Thyroid gland (tissue), 4 donors: ENCODE data around the gene TXN. TPM values are rescaled to one million over a fixed set of nuclear protein-coding genes. Genes with fewer than 3 reads are reported as not detected.

ENCODE experiments used
- DNase-seq, 2 donors: peaks; one replicate each; pipeline ENCODE4 v3.0.0-alpha.2; 2019
- H3K27ac ChIP-seq, 3 donors: fragments of 200-600 bp; sonication (generic); 1 replicate in 2 of 3; 2 replicates in 1 of 3; pipeline ENCODE4 v1.5.1; 2016 to 2019; ENCODE audit warnings: mild to moderate bottlenecking in 1 of 3, moderate library complexity in 1 of 3
- H3K27me3 ChIP-seq: fragments of 200-600 bp; sonication (generic); one replicate; pipeline ENCODE4 v1.5.1; 2019
- H3K36me3 ChIP-seq, 2 donors: fragments of 200-600 bp; sonication (generic); one replicate each; pipeline ENCODE4 v1.5.1; 2016 to 2019
- H3K4me1 ChIP-seq, 2 donors: fragments of 200-600 bp; sonication (generic); one replicate each; pipeline ENCODE4 v1.5.1; 2017 to 2019
- H3K4me3 ChIP-seq, 3 donors: fragments of 200-600 bp; sonication (generic); replicated peaks in 1 of 3; 1 replicate in 2 of 3; 2 replicates in 1 of 3; pipeline ENCODE4 v1.5.1; 2016; ENCODE audit warnings: mild to moderate bottlenecking in 1 of 3
- H3K9me3 ChIP-seq: fragments of 200-600 bp; sonication (generic); one replicate; pipeline ENCODE4 v1.5.1; 2017
- CTCF ChIP-seq, 6 experiments: fragments of 200-600 bp in 3 of 6; fragments of 450-650 bp in 3 of 6; sonication (generic) in 3 of 6; IDR thresholded peaks; one replicate each; pipeline ENCODE4 v1.5.1; 2016 to 2019; ENCODE audit warnings: antibody characterized with exemption in 6 of 6, mild to moderate bottlenecking in 2 of 6, inconsistent platforms in 1 of 6, moderate library complexity in 1 of 6
- POLR2A ChIP-seq, 2 donors: fragments of 450-650 bp; IDR thresholded peaks; one replicate each; pipeline ENCODE4 v1.6.1; 2017; ENCODE audit warnings: antibody characterized with exemption in 2 of 2, mild to moderate bottlenecking in 2 of 2, moderate library complexity in 1 of 2
- WGBS, 2 donors: methylation state at CpG; one replicate each; pipeline ENCODE4 v1.1.5; 2017; 5-methylcytosine and 5-hydroxymethylcytosine counted together
- intact Hi-C: fragments of 100-400 bp; cut with DNase I; formaldehyde crosslinking; loops from one replicate; pipeline ENCODE4 v1.15.1; 2023
- total RNA-seq, 4 donors: library from RNA; depleted of rRNA; stranded (reverse); fragments of >200 nt; gene quantifications; one replicate each; pipeline ENCODE4 v1.2.3, GENCODE V29; 2016

The TXN gene
- total RNA-seq, 4 donors from 2014 or later: 148 to 252 (median 172) TPM

DNA sequence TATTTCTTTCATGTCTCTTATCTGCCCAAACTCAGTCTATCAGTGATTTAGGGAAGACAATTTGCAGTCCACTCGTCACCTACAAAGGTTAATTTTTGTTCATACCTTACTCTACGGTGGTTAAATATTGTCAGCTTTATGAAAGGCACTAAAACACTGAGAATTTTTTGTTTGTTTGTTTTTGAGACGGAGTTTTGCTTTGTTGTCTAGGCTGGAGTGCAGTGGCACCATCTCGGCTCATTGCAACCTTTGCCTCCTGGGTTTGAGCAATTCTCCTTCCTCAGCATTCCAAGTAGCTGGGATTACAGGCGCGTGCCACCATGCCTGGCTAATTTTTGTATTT lies 26.4 kb upstream of the TXN start:
- intact Hi-C loops: no loop called here
- H3K27ac ChIP-seq: no peak overlapping the region
- no peak overlapping the region for H3K4me3 ChIP-seq
- no peaks in the 10 kb centered on the region for H3K36me3 ChIP-seq
- WGBS, 2 donors: 90 to 92% methylated on average over 6 of the region's 6 CpGs
- H3K27me3 ChIP-seq: no peaks in the 10 kb centered on the region
- no peak for DNase-seq
- no peaks in the 10 kb centered on the region for H3K9me3 ChIP-seq
- H3K4me1 ChIP-seq: no peaks in the 10 kb centered on the region
- TF ChIP-seq CTCF (IDR thresholded peaks at IDR 0.05): no peak
- TF ChIP-seq POLR2A (IDR thresholded peaks at IDR 0.05): no peak

- 81 to 82% methylated on average over 4 of the region's 4 CpGs for WGBS, 2 donors
- no peak overlapping the region for H3K27ac ChIP-seq
- DNase-seq: no peak
- TF ChIP-seq CTCF (IDR thresholded peaks at IDR 0.05) (no peak), POLR2A (IDR thresholded peaks at IDR 0.05) (no peak)
- H3K4me3 ChIP-seq: no peak overlapping the region
- intact Hi-C loops: no loop called here
- H3K9me3 ChIP-seq: no peaks in the 10 kb centered on the region
- H3K36me3 ChIP-seq: no peaks in the 10 kb centered on the region
- no peaks in the 10 kb centered on the region for H3K4me1 ChIP-seq
- H3K27me3 ChIP-seq: no peaks in the 10 kb centered on the region
These were observed 25.9 kb upstream of the TXN start for GRCh38 chr9:110282018-110282738.

DNA sequence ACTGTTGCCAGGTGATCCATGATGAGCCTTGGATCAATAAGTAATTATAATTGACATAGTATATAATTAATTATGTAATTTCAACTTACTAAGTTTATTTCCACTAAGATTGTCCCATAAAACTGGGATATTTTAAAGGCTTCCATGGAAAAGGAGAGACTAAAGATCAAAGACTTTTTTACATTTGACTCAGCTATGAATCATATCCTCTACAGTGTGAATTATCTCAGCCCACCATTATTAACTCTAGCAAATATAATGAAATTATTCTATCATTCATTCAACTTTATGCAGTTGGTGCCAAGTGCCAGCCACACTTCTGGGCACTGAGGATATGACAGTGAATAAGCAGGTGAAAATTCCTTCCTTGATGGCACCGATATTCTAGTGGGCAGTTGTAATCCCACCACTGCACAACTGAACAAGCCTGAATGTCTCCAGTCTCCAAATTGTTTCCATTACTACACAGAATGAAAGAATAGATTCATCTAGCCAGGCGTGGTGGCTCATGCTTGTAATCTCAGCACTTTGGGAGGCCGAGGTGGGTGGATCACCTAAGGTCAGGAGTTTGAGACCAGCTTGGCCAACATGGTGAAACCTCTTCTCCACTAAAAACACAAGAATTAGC lies 21.9 kb upstream of the TXN start:
- no peak for DNase-seq
- Histone ChIP-seq H3K4me3 (no peak overlapping the region), H3K27ac (no peak overlapping the region), H3K4me1 (no peaks in the 10 kb centered on the region), H3K27me3 (no peaks in the 10 kb centered on the region), H3K9me3 (no peaks in the 10 kb centered on the region), H3K36me3 (no peaks in the 10 kb centered on the region)
- intact Hi-C loops: no loop called here
- WGBS, 2 donors: 80 to 92% methylated on average over 3 of the region's 3 CpGs
- no peak for TF ChIP-seq POLR2A (IDR thresholded peaks at IDR 0.05)

GRCh38 chr9:110276781-110277180 lies 20.5 kb upstream of the TXN start:
- intact Hi-C loops: no loop called here
- no peaks in the 10 kb centered on the region for H3K27me3 ChIP-seq
- 50 to 58% methylated on average over 3 of the region's 3 CpGs for WGBS, 2 donors

DNA sequence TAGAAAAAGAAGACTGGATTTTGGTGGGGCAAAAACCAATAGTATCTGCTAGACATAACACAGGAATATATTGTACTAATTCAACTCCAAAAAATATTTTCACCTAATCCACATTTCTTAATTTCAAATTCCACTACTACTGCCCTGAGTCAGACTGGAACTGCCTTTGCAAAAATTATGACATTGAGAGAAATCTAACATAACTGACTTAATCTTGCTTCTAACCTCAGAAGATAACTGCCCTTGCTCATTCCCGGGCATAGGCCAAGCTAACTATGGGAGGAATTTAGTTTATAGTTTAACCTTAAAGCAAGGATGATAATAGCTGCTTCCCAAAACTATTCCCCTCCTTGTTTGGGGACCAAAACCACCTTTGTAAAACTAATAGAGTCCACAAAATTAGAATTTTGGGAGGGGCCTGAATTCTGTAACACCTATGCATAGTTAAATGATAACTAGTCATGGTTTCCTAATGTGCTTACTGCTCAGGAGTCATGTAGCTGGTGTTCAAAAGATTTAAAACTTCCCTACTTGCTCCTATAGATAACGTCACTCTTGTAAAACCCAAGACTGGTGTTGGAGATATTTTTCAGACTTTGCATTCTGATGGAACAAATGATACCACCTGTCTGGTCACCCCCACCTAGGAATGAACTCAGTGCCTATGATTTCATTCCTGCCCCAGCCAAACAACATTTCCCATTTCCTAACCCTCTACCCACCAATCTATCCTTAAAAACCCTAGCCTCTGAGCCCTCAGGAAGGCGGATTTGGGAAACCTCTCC lies 14.1 kb upstream of the TXN start:
- Histone ChIP-seq H3K4me1 (no peaks in the 10 kb centered on the region), H3K36me3 (no peaks in the 10 kb centered on the region), H3K27me3 (no peaks in the 10 kb centered on the region), H3K9me3 (no peaks in the 10 kb centered on the region), H3K4me3 (no peak overlapping the region), H3K27ac (no peak overlapping the region)
- intact Hi-C loops: no loop called here
- no peak for TF ChIP-seq POLR2A (IDR thresholded peaks at IDR 0.05)
- TF ChIP-seq CTCF (IDR thresholded peaks at IDR 0.05): no peak
- WGBS, 2 donors: 93 to 96% methylated on average over 3 of the region's 3 CpGs
- DNase-seq: no peak

More at GRCh38 chr9:110276781-110277180, 20.5 kb upstream of the TXN start:
- Histone ChIP-seq H3K36me3 (no peaks in the 10 kb centered on the region), H3K4me1 (no peaks in the 10 kb centered on the region), H3K4me3 (no peak overlapping the region), H3K27ac (no peak overlapping the region), H3K9me3 (no peaks in the 10 kb centered on the region)
- no peak for DNase-seq
- no peak for TF ChIP-seq CTCF (IDR thresholded peaks at IDR 0.05)
- no peak for TF ChIP-seq POLR2A (IDR thresholded peaks at IDR 0.05)
